OCI-LY1 (cell line): ENCODE data around the gene TRIM40.

Experiments
- H2AFZ ChIP-seq: fragments of 200-600 bp; sonication (generic), shearing (Covaris generic); 2 replicates; pipeline ENCODE4 v1.6.0; 2014; ENCODE audit warnings: antibody characterized with exemption, mild to moderate bottlenecking, low read length
- H3F3A ChIP-seq: fragments of 200-600 bp; sonication (generic), shearing (Covaris generic); 2 replicates; pipeline ENCODE4 v1.6.0; 2014; ENCODE audit warnings: mild to moderate bottlenecking, antibody characterized with exemption, low read length, moderate library complexity; ENCODE audit not compliant: insufficient read depth
- H3K27ac ChIP-seq: fragments of 200-600 bp; sonication (generic); 2 replicates; pipeline ENCODE4 v1.5.1; 2014; ENCODE audit warnings: low read length, mixed run types, mild to moderate bottlenecking, low read depth; ENCODE audit not compliant: poor library complexity, severe bottlenecking
- H3K27me3 ChIP-seq: fragments of 200-600 bp; sonication (generic); 2 replicates; pipeline ENCODE4 v1.6.0; 2014; ENCODE audit warnings: antibody characterized with exemption, mild to moderate bottlenecking, low read length, moderate library complexity; ENCODE audit not compliant: insufficient read depth
- H3K36me3 ChIP-seq: fragments of 200-600 bp; sonication (generic); 2 replicates; pipeline ENCODE4 v1.6.1; 2014; ENCODE audit warnings: mild to moderate bottlenecking, antibody characterized with exemption, low read length, moderate library complexity, mixed read lengths; ENCODE audit not compliant: insufficient read depth
- H3K4me1 ChIP-seq: fragments of 200-600 bp; sonication (generic); 2 replicates; pipeline ENCODE4 v1.5.1; 2014; ENCODE audit warnings: mild to moderate bottlenecking, low read length, moderate library complexity; ENCODE audit not compliant: insufficient read depth, severe bottlenecking
- H3K4me2 ChIP-seq: fragments of 200-600 bp; sonication (generic), shearing (Covaris generic); 2 replicates; pipeline ENCODE4 v1.6.1; 2014; ENCODE audit warnings: low read length
- H3K4me3 ChIP-seq: fragments of 200-600 bp; sonication (generic); 2 replicates; pipeline ENCODE4 v1.5.1; 2014; ENCODE audit warnings: low read length, low read depth, mild to moderate bottlenecking, mixed read lengths; ENCODE audit not compliant: poor library complexity, severe bottlenecking
- H3K79me2 ChIP-seq: fragments of 200-600 bp; shearing (Covaris generic); 2 replicates; pipeline ENCODE4 v1.6.1; 2016; ENCODE audit warnings: mixed run types, low read length, mixed read lengths; ENCODE audit not compliant: insufficient read depth
- H3K9ac ChIP-seq: fragments of 200-600 bp; sonication (generic), shearing (Covaris generic); 2 replicates; pipeline ENCODE4 v1.6.1; 2014; ENCODE audit warnings: mild to moderate bottlenecking, low read length, mixed read lengths
- H3K9me2 ChIP-seq: fragments of 200-600 bp; sonication (generic), shearing (Covaris generic); 2 replicates; pipeline ENCODE4 v1.6.1; 2014; ENCODE audit warnings: low read depth, mild to moderate bottlenecking, low read length, mixed read lengths
- H3K9me3 ChIP-seq: fragments of 200-600 bp; shearing (Covaris generic); 2 replicates; pipeline ENCODE4 v1.6.1; 2014; ENCODE audit warnings: low read length, mixed read lengths
- H4K20me1 ChIP-seq: fragments of 200-600 bp; sonication (generic), shearing (Covaris generic); 2 replicates; pipeline ENCODE4 v1.6.0; 2016; ENCODE audit warnings: mild to moderate bottlenecking, low read length; ENCODE audit not compliant: insufficient read depth
- EZH2 ChIP-seq: fragments of 200-600 bp; sonication (generic), shearing (Covaris generic); IDR thresholded peaks from 2 replicates; pipeline ENCODE4 v1.8.0; 2017; ENCODE audit warnings: borderline replicate concordance, mixed run types, mild to moderate bottlenecking, antibody characterized with exemption, low read length, moderate library complexity, mixed read lengths
- TF ChIP-seq, protein P1 (sequence below): fragments of 200-600 bp; sonication (generic), shearing (Covaris generic); IDR thresholded peaks from 2 replicates; pipeline ENCODE4 v1.5.1; 2017; ENCODE audit warnings: mild to moderate bottlenecking, antibody characterized with exemption, low read length, moderate library complexity, mixed read lengths

TRIM40 gene

DNA sequence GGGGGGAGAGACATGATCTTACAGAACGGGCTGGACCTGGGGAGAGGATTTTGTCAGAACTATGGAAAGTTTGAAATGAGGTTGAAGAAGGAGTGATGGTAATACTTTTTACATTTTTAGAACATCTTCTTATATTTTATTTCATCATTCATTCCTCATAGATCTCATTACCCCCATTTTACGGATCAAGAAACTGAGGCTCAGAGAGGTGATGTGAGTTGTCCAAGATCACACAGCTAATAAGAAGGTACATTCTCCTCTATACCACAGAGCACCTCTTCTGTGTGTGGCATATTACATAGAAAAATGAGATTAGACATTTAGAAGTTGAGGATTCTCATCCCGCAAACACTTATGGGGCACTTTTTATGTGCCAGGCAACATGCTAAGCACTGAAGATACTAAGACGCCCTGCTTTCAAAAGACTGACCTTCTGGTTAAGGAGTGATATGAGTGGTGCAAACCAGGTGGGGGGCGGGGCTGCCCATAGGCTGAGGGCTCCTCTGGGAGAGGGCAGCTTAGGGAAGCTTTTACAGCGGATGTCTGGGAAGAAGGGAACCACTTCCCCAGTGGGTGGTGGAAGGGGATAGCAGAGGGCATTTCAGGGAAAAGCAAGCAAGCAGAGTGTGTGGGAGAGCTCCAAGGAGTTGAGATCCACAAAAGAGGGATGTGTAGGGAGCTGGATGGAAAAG lies 42.9 kb upstream of the TRIM40 start:
- no peak overlapping the region for H3K27ac ChIP-seq
- H3K27me3 ChIP-seq, result no peaks in the 10 kb centered on the region
- H3K4me1 ChIP-seq, result peaks cover under 1% of the 10 kb centered on the region
- no peak for TF ChIP-seq EZH2
- TF ChIP-seq, protein P1, sequence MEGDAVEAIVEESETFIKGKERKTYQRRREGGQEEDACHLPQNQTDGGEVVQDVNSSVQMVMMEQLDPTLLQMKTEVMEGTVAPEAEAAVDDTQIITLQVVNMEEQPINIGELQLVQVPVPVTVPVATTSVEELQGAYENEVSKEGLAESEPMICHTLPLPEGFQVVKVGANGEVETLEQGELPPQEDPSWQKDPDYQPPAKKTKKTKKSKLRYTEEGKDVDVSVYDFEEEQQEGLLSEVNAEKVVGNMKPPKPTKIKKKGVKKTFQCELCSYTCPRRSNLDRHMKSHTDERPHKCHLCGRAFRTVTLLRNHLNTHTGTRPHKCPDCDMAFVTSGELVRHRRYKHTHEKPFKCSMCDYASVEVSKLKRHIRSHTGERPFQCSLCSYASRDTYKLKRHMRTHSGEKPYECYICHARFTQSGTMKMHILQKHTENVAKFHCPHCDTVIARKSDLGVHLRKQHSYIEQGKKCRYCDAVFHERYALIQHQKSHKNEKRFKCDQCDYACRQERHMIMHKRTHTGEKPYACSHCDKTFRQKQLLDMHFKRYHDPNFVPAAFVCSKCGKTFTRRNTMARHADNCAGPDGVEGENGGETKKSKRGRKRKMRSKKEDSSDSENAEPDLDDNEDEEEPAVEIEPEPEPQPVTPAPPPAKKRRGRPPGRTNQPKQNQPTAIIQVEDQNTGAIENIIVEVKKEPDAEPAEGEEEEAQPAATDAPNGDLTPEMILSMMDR, result no peak
- no peak overlapping the region for H3K4me3 ChIP-seq
- no peaks in the 10 kb centered on the region for H3K9me3 ChIP-seq
- H3F3A ChIP-seq, result no peaks in the 10 kb centered on the region
- H2AFZ ChIP-seq, result no peak overlapping the region
- H4K20me1 ChIP-seq, result no peaks in the 10 kb centered on the region
- no peak overlapping the region for H3K9ac ChIP-seq
- no peaks in the 10 kb centered on the region for H3K36me3 ChIP-seq
- no peaks in the 10 kb centered on the region for H3K9me2 ChIP-seq
- no peaks in the 10 kb centered on the region for H3K79me2 ChIP-seq
- H3K4me2 ChIP-seq, result no peak overlapping the region

DNA sequence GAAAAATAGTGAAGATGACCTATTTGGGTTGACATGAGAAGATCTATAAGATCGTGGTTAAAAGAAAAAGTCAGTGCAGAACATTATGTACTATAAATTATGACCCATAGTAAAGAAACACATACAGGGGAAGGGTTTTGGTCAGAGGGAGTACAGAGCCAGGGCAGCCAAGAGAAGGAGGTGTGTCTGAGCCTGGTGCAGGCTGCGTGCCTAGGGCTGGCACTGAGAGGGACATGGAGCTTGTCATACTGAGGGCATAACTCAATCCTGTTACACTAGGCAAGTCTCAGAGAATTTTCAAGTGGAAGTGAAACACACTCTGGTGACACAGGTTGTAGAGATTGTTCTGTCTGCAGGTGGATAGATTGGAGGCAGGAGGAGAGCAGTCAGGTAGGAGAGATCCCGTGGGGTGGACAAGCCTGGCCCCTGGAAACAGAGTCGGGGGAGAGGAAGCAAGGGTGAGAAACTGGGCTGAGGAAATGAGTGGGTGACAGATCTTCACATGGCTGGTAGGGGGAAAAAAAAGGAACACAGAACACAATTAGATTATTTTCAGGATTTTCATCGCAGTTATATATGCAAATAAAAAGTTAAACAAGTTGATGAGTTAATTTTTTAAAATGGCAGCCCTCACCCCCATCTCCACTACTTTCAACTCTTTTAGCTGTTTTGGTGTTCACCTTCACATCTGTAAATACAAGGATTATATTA lies 41.8 kb upstream of the TRIM40 start:
- TF ChIP-seq, protein P1, result no peak
- TF ChIP-seq EZH2, result no peak
- H3K4me1 ChIP-seq, result peaks cover 4% of the 10 kb centered on the region
- H3K9me2 ChIP-seq, result no peaks in the 10 kb centered on the region
- H2AFZ ChIP-seq, result no peak overlapping the region
- H3K27me3 ChIP-seq, result no peaks in the 10 kb centered on the region
- H3K4me3 ChIP-seq, result no peak overlapping the region
- H3K9ac ChIP-seq, result no peak overlapping the region
- H3K27ac ChIP-seq, result no peak overlapping the region
- H3F3A ChIP-seq, result no peaks in the 10 kb centered on the region
- no peaks in the 10 kb centered on the region for H3K36me3 ChIP-seq
- H3K9me3 ChIP-seq, result no peaks in the 10 kb centered on the region
- H4K20me1 ChIP-seq, result no peaks in the 10 kb centered on the region
- no peak overlapping the region for H3K4me2 ChIP-seq
- no peaks in the 10 kb centered on the region for H3K79me2 ChIP-seq

DNA sequence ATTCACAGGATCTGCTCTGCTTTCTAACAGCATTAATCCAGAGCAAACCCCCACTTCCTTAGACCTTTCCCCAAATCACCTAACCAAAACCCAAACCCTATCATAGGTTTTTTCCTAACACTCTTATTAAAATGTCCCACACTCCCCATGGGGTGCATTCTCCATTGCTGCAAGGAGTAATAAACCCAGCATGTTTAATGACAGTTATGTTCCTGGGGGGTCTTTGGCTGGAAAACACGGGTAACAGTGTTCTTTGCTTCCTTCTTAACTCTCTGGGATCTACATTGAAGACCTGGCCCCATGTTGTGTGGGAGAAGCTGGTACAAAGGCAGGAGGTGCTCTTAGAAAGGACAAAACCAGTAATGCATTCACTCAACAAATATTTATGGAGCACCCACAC lies 39.1 kb upstream of the TRIM40 start:
- no peaks in the 10 kb centered on the region for H3K79me2 ChIP-seq
- H3K4me1 ChIP-seq, result peaks cover 17% of the 10 kb centered on the region
- TF ChIP-seq EZH2, result no peak
- H3K27me3 ChIP-seq, result no peaks in the 10 kb centered on the region
- no peaks in the 10 kb centered on the region for H3K36me3 ChIP-seq
- H3K9me3 ChIP-seq, result no peaks in the 10 kb centered on the region
- H3K4me2 ChIP-seq, result no peak overlapping the region
- H3K27ac ChIP-seq, result no peak overlapping the region
- no peak overlapping the region for H2AFZ ChIP-seq
- H3K9me2 ChIP-seq, result no peaks in the 10 kb centered on the region
- H3F3A ChIP-seq, result no peaks in the 10 kb centered on the region
- no peaks in the 10 kb centered on the region for H4K20me1 ChIP-seq
- no peak overlapping the region for H3K9ac ChIP-seq
- no peak overlapping the region for H3K4me3 ChIP-seq
